DMS153 treated with DMSO at 0.1 percent for 48 hours (cell line): ENCODE results near the gene ANKS4B.
"Not testable (repeated sequence)": the region's sequence is repeated elsewhere in the genome, so short reads cannot be mapped to it uniquely, and the experiment has no call there.

Source experiments
- DNase-seq: peaks from one replicate; lab custom pipeline; 2025; ENCODE audit not compliant: unreplicated experiment; lab: John Stamatoyannopoulos, UW

Gene ANKS4B

DNA sequence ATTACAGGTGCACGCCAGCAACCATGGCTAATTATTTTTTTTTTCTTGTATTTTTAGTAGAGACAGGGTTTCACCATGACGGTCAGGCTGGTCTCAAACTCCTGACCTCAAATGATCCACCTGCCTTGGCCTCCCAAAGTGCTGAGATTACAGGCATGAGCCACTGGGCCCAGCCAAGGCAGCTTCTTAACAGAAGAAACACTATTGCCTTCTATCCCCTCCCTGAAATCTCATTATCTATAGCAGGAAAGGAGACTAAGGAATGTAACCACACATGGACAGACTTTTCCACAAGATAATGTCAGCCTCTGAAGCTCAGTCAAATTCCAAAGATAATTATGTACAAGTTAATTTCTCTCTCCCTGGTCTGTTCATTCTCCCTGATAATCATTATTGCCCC lies 16.4 kb upstream of the ANKS4B start:
- DNase-seq: no peak

- no peak for DNase-seq
These were observed 15.3 kb upstream of the ANKS4B start for GRCh38 chr16:21218153-21218552.

- no peak for DNase-seq
These were observed 13.9 kb upstream of the ANKS4B start for GRCh38 chr16:21219551-21219950.

- DNase-seq: peak; percentile 73
These were observed 10.8 kb upstream of the ANKS4B start for GRCh38 chr16:21222495-21223337.

DNA sequence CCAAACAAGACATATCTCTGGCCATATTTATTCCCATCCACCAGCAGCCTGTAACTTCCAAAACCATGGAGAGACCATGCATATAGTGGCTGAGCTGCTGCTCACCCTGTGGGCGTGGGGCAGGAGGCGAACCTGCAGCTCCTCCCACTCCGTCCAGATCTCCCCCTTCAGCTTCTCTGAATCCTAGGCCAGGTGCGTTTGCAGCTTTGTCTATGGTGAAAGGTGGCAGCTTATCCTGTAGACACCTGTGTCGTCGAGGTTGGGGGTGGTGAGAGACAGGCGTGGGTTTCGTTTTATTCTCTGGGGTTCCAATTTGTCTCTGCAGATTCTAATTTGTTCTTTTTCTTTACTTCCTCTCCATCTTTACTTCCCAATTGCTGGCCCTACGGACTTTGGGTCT lies 9.7 kb upstream of the ANKS4B start:
- DNase-seq: no peak

DNA sequence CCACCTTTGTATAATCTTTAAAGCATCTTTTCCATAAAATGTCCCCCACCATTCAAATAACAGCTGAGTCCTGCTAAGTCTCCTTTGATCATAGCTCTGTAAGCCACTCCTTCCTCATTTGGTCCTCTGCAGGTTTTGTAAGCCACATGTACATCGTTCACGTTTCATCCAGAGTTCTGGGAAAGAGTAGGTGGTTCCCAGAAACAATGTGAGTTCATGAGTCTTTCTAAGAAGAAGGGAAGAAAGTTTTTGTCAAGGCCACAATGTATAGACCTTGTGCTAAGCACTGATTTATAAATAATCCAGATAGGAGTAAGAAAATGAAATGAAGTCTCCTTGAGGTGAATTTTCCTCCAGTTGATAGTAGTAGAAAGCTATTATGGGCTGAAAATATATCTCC lies 8.7 kb upstream of the ANKS4B start:
- DNase-seq: no peak

GRCh38 chr16:21226749-21227148 lies 6.8 kb upstream of the ANKS4B start:
- DNase-seq: no peak

DNA sequence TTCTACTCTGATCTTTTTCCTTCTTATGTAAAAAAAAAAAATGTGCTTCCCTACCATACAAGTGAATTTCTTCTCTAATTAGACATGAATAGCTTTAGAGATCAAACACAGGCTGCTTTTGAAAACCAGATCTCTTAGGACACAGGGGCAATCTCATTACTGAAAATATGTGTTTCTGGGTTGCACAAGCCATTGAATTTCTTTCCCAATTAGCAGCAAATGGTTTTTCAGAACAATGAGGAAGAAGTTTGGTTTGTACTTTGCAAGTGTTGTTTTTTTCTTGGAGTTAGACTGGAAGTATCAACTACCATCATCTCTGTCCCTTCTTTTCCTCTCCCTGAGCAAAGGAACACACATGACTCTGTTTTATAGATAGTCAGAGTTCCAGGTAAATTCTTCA lies 5.6 kb upstream of the ANKS4B start:
- DNase-seq: no peak

- DNase-seq: no peak
These were observed 5.1 kb upstream of the ANKS4B start for GRCh38 chr16:21228361-21228872.

- DNase-seq: no peak
These were observed 416 bp upstream of the ANKS4B start for GRCh38 chr16:21233045-21233520.

- DNase-seq: no peak
These were observed 1.7 kb downstream of the ANKS4B start for GRCh38 chr16:21235199-21235585.

GRCh38 chr16:21236831-21237230 lies 3.3 kb downstream of the ANKS4B start:
- DNase-seq: no peak

DNA sequence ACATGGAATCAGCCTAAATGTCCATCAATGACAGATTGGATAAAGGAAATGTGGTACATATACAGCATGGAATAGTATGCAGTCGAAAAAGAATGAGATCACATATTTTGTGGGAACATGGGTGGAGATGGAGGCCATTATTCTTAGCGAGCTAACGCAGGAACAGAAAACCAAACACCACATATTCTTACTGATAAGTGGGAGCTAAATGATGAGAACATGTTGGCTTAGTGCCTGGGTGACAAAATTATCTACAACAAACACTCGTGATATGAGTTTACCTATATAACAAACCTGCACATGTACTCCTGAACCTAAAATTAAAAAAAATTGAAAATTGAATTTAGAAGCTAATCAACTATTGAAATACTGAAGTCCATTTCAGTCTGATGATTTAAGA lies 6.1 kb downstream of the ANKS4B start:
- no peak for DNase-seq

- DNase-seq: no peak
These were observed 9.3 kb downstream of the ANKS4B start for GRCh38 chr16:21242756-21243155.

DNA sequence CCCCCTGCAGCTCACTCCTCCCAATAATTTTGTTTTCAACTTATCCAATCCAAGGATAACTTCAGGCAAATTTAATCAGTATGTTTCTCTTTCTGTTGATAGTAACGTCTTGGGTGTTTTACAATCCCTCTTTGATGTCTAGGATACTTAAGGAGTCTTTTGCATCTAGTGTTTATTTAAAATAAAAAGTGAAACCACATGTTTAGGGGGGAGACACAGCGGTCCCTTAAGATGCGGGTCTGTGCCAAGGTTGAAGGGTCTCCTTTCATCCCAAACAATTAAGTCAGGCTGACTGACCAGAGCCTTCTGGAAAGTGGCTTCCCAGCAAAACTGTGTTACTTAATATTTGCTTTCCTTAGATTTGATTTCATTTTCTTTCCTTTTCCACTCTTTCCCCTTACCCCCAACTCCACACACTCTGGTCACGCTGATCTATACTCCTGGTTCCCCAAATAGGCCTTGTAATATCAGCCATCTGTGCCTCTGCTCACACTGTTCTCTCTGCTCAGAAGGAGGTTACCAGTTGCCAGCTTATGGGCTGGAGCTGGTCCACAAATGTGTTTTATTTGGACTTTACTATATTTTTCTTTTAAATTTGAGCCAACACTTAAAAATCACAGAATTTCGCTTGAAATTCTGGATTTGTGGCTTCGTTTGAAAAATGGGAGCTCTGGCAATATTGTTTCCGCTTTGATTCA lies 11.2 kb downstream of the ANKS4B start:
- DNase-seq: no peak

- DNase-seq: not testable (repeated sequence)
These were observed 14.7 kb downstream of the ANKS4B start for GRCh38 chr16:21248179-21248578.

- no peak for DNase-seq
These were observed 16.8 kb downstream of the ANKS4B start for GRCh38 chr16:21250072-21250923.

GRCh38 chr16:21253470-21253869 lies 20.0 kb downstream of the ANKS4B start:
- no peak for DNase-seq

- no peak for DNase-seq
These were observed 23.1 kb downstream of the ANKS4B start for GRCh38 chr16:21256636-21257035.

- DNase-seq: no peak
These were observed 23.8 kb downstream of the ANKS4B start for GRCh38 chr16:21257284-21257683.
